GM12892 (cell line): ENCODE results near the gene CLDN5.

Experiments used
- DNase-seq: peaks from one replicate; pipeline ENCODE4 v3.0.0; 2011; ENCODE audit not compliant: insufficient read length
- FAIRE-seq: peaks from 2 replicates; lab custom pipeline; 2011; peaks lifted over from hg19 to GRCh38; lab: Jason Lieb, UNC
- POLR2A ChIP-seq: IDR thresholded peaks from 2 replicates; pipeline ENCODE4 v1.6.1; 2011; ENCODE audit warnings: low read depth, low read length, control low read depth
- POLR2AphosphoS5 ChIP-seq: IDR thresholded peaks from 2 replicates; pipeline ENCODE4 v1.6.1; 2011; ENCODE audit warnings: low read depth, low read length, control low read depth
- TAF1 ChIP-seq: IDR thresholded peaks from 2 replicates; pipeline ENCODE4 v1.6.1; 2011; ENCODE audit warnings: low read depth, mild to moderate bottlenecking, control low read depth, low read length, borderline replicate concordance

Gene CLDN5

GRCh38 chr22:19505735-19506126, 18.5 kb downstream of the CLDN5 start:
- TF ChIP-seq TAF1: no peak
- TF ChIP-seq POLR2A: no peak
- no peak for TF ChIP-seq POLR2AphosphoS5
- DNase-seq: no peak
- no peak for FAIRE-seq

- no peak for TF ChIP-seq TAF1
- TF ChIP-seq POLR2AphosphoS5: no peak
- TF ChIP-seq POLR2A: no peak
- DNase-seq (no peak), FAIRE-seq (no peak)
Measured at GRCh38 chr22:19504900-19505734, 19.1 kb downstream of the CLDN5 start.

GRCh38 chr22:19503869-19504268, 20.3 kb downstream of the CLDN5 start:
- DNase-seq (no peak), FAIRE-seq (no peak)
- TF ChIP-seq POLR2AphosphoS5: no peak
- no peak for TF ChIP-seq POLR2A
- TF ChIP-seq TAF1: no peak

GRCh38 chr22:19503367-19503766, 20.8 kb downstream of the CLDN5 start:
- no peak for FAIRE-seq

GRCh38 chr22:19501897-19502447, 22.2 kb downstream of the CLDN5 start:
- FAIRE-seq (no peak), DNase-seq (no peak)
- TF ChIP-seq TAF1 (no peak), POLR2AphosphoS5 (no peak), POLR2A (no peak)

More at GRCh38 chr22:19503367-19503766, 20.8 kb downstream of the CLDN5 start:
- DNase-seq: no peak
- no peak for TF ChIP-seq POLR2A
- TF ChIP-seq TAF1: no peak
- no peak for TF ChIP-seq POLR2AphosphoS5

GRCh38 chr22:19499880-19500242, 24.3 kb downstream of the CLDN5 start:
- DNase-seq: no peak
- TF ChIP-seq TAF1: no peak
- no peak for TF ChIP-seq POLR2AphosphoS5
- no peak for TF ChIP-seq POLR2A
- no peak for FAIRE-seq

- no peak for TF ChIP-seq POLR2A
- no peak for TF ChIP-seq POLR2AphosphoS5
- no peak for TF ChIP-seq TAF1
- FAIRE-seq: no peak
Measured at GRCh38 chr22:19499236-19499879, 24.9 kb downstream of the CLDN5 start.

GRCh38 chr22:19498866-19499190, 25.4 kb downstream of the CLDN5 start:
- no peak for DNase-seq
- TF ChIP-seq TAF1: no peak
- no peak for TF ChIP-seq POLR2A
- no peak for TF ChIP-seq POLR2AphosphoS5
- no peak for FAIRE-seq

More at GRCh38 chr22:19499236-19499879, 24.9 kb downstream of the CLDN5 start:
- DNase-seq: no peak

GRCh38 chr22:19498154-19498865, 25.9 kb downstream of the CLDN5 start:
- TF ChIP-seq TAF1 (no peak), POLR2A (no peak), POLR2AphosphoS5 (no peak)
- no peak for DNase-seq
- no peak for FAIRE-seq

GRCh38 chr22:19497245-19497644, 27.0 kb downstream of the CLDN5 start:
- FAIRE-seq: no peak
- TF ChIP-seq POLR2AphosphoS5: no peak
- TF ChIP-seq TAF1: no peak
- TF ChIP-seq POLR2A: no peak
- DNase-seq: no peak

GRCh38 chr22:19496324-19496630, 27.9 kb downstream of the CLDN5 start:
- FAIRE-seq: no peak
- no peak for TF ChIP-seq POLR2AphosphoS5
- TF ChIP-seq POLR2A: no peak
- no peak for TF ChIP-seq TAF1

More at GRCh38 chr22:19496324-19496630, 27.9 kb downstream of the CLDN5 start:
- DNase-seq: no peak
